ACHN (cell line): ENCODE results near the gene FANCC.
A peak's percentile ranks its signal among the peaks of the same experiment; 100 is the strongest.

Source experiments
- DNase-seq: peaks from one replicate; pipeline ENCODE4 v3.0.0-alpha.2; 2015
- in situ Hi-C: cut with HindIII; loops from 2 replicates; pipeline ENCODE4 v1.10.0; 2017; ENCODE audit warnings: low sequenced_read_pairs, low pct_ligation_motif_present, low pct_unique_long_range_greater_than_20kb

The FANCC gene

DNA sequence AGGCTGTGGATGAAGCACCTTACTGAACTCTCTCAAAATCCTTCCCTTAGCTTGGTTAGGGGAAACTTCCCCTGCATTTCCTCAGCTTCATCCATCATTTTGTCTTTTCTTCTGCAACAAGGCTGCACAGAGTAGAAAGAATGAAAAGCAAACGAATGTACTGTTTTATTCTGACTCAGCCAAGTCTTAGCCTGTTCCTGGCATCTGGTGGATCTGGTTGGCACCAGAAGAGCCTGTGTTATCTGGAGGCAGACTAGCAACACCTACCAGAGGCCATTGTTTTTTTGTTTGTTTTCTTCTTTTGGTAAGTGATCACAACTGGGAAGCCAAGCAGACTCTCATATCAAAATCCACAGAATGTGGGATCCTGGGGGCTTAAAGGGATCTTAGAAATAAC, 200.7 kb downstream of the FANCC start:
- DNase-seq, result no peak
- in situ Hi-C loops, result no loop called here

DNA sequence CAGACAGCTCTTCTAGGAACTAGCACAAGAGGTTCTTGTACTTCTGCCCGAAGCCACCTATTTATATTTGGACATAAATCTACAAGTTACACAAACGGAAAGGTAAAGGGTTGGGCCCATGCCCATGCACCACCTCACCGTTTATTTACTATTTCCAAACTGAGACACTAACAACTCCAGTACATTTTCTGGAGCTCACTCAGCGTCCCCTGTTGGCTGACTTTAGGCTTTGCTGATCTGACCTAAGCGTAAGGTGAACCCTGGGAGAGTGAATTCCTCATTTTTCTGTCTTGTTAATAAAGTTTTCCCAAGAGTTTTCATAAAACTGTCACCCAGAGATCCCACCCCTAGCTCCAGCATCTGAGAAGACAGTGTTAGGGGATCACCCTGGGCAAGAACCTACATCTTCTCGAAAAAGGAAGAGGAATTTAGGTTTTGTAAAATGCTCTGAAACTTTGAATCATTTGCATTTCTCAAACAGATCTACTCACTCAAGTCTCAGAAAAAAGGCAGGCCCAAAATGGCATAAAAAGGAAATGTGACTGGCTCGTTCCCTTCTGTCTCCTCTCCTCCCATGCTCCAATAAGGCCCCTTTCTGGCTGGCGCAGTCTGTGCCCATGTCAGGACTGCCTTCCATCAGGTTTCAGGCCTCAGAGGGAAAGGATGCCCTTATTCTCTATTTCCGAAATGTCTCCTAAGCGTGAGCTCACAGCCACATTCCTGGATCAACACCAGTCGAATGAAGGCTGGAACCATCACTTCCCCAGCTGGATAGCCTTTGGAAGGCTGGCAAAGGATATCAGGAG, 201.3 kb downstream of the FANCC start:
- in situ Hi-C loops, result no loop called here
- DNase-seq, result no peak

DNA sequence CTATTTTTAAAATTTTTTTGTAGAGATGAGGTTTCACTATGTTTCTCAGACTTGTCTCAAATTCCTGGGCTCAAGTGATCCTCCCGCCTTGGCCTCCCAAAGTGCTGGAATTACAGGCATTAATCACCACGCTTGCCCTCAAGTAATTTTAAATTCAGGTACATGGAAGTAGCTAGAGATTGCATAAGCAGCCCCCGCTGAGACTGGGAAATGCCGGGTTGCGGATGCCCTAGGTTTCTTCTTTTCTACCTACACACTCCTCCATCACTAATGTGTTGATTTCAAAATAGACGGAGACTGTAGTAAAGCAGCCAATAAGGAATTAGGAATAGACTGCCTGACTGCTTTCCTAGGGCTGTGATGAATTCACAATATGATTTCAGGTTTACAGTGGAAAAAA, 202.4 kb downstream of the FANCC start:
- in situ Hi-C loops, result no loop called here
- no peak for DNase-seq

DNA sequence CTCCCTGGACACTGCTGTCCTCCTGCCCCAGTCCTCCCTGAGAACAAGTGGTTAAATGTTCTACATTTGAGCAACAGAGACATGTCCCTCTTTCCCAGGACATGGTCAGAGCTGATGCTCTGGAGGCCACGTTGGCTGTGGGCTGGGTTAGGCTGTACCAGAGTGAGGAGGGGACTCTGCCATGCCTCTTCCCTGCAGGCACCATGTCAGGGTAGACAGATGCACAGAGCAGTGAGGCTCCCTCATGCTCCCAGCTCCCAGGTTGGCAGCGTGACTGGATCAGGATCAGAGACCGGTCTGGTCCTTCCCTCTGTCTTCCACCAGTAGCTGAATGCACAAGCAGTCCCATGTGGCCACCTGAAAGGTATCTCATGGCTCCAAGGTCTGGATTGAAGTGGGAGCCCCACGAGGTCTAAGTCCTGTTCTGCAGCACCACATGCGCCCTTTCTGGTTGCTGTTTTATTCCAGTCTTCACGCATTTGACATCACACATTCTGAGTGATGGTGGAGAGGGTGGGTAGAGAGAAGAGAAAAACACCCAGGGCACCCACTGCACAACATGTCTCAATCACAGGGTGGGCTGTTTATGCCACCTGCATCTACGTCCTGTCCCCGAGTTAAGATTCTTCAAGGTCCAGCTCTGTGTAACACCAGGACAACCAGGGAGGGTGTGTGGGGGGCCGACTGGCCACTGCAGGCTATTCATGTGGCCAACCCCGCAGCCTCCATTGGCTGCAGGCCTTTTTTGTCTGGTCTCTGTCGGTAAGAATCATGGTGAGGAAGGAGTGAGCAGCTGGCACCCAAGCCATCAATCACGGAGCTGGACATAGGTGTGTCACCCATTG, 204.9 kb downstream of the FANCC start:
- no peak for DNase-seq
- in situ Hi-C loops, result no loop called here

DNA sequence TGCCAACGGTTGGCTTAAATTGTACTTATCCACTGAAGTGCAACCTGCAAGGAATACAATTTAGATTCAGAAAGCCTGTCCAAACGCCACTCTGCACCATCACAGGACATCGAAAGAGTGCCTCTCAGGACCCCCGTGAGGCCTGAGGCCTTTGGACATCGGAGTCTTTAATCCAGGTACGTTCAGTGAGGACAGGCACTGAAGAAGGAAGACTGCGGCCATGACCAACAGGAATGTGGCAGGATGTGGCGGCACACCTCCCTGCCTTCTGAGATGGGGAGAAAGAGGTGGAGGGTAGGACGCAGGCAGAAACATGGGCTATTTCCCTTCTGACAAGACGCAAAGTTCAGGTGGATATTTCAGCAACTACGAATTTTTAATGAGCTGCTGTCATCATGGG, 205.8 kb downstream of the FANCC start:
- no peak for DNase-seq
- in situ Hi-C loops, result no loop called here

DNA sequence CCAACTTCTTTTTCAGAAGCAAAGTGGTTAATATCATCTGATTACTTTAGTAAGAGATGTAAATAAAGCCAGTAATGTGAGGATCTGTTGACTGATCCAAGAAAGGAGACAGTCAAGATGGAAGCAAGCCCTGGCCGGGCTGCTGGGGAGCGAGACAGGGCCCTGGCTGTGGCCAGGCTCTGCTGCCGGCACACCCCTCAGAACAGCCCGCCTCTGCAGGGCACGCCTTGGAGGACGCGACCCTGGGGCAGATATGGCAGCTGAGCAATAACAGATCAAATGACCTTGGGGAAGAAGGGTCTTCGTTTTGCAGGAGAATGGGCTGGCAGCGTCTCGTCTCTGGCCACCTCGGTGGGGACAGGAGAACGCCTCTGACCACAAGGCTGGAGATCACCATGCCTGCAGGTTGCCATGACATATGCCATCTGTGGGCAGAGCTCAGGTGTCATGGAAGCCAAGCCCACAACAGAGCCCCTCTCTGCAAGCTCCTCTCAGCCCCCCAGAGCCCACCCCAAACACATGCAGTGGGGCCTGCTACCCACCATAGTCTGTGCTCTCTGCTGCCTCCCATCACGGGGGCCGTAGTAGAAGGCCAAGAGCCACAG, 206.5 kb downstream of the FANCC start:
- in situ Hi-C loops, result no loop called here

DNA sequence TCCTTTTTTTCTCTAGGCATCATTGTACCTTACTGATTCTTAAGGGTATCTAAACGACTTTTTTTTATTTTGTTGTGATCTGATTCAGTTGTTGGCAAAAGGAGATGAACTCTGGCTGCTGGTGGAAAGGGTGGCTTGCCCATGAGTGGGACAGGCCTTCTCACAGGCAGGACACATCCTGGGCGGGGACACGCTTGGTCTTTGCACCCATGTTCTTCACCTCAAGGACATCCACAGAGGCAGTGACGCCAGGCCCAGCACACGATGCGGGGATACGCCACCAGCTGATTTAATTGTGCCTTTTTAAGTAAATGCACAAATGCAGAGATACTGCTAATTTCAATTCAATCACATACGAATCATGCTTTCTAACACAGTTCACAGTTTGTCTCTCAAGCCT, 208.1 kb downstream of the FANCC start:
- DNase-seq, result no peak
- in situ Hi-C loops, result no loop called here

More for the DNA sequence above, 206.5 kb downstream of the FANCC start:
- no peak for DNase-seq

DNA sequence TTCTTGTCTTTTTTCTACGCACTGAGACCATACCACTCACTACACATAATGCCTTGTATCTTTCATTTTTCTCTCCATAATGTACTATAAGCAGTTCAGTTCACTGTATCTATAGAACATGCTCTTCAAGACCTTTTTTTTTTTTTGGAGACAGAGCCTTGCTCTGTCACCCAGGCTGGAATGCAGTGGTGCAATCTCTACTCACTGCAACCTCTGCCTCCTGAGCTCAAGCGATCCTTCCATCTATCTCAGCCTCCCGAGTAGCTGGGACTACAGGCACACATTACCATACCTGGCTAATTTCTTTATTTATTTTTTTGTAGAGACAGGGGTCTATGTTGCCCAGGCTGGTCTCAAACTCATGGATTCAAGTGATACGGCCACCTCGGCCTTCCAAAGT, 208.7 kb downstream of the FANCC start:
- no peak for DNase-seq
- in situ Hi-C loops, result no loop called here

DNA sequence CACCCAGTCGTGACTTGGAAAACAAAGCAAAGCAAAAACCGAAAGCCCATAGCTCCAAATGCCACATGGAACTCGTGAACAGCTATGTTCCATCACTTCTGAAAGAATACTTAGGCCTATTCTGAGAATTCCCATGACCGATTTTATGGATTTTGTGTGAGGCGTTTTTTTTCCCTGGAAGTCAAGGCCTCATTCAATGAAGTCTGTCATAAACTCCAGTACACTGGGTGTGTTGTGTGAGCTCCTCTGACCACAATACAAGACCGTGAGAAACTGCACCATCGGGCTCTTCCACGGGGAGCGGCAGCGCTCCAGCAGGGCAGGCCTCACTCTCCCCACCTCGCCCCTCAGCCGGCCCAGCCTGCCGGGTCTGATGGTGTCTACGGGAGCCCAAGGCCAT, 209.5 kb downstream of the FANCC start:
- no peak for DNase-seq
- in situ Hi-C loops, result no loop called here

DNA sequence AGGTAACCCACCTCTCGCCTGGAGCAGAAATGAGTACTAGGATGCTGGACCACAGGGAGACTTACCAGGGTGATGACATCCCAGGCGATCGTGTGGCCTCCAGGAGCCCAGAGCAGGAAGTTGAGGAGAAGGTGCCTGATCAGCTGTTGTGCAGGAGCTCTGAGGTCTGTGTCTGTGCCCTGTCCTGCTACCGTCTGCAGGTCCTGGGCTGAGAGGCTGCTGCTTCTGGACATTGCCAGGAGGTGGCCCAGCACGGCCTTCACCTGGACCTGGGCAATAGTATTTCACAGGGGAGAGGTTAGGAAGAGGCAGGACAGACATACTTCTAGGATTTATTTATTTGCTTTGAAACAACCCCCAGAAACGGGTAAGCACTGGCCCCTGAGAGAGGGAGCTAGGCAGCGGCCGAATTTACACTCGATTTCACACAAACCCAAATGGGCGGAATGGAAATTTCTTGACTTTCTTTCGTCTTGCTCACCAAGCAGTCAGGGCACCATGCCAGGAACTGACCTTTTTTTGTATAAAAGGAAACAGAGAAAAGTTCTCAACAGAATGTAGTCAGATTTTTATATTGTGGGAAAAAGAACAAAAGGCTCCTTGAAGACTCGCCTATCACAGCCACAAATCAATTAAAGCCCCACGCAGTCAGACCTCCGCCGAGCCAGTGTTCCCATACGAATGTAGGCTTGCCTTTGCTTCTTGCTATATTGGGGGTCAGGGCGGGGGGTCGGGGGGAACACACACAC, 210.3 kb downstream of the FANCC start:
- in situ Hi-C loops, result no loop called here
- DNase-seq, result no peak

DNA sequence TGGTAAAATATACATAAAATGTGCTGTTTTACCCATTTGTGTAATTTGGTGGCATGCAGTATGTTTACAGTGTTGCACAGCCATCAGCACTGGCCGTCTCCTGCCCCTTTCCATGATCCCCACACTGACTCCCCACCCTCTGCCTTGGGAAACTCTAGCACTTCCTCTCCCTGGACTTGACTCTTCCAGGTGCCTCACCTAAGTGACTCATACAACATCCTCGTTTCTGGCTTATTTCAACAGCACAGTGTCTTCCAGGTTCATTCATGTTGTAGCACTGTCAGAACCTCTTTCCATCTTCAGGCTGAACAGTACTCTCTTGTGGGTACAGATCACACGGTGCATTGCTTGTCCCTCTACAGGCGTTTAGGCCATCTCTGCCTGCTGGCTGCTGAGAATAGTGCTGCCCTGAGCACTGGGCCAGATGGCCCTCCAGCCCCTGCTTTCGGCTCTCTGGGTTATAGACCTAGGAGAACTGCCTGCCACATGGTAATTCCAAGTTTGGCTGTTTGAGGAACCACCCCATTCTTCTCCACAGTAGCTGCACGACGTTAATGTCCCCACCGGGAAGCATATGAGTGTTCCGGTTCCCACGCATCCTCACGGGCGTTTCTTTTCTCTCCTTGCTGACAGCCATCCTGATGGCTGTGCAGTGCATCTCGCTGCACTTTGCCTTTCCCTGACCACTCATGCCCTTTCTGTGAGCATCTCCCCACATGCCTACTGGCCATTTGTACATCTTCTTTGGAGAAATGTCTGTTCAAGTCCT, 211.8 kb downstream of the FANCC start:
- DNase-seq, result no peak
- in situ Hi-C loops, result no loop called here

DNA sequence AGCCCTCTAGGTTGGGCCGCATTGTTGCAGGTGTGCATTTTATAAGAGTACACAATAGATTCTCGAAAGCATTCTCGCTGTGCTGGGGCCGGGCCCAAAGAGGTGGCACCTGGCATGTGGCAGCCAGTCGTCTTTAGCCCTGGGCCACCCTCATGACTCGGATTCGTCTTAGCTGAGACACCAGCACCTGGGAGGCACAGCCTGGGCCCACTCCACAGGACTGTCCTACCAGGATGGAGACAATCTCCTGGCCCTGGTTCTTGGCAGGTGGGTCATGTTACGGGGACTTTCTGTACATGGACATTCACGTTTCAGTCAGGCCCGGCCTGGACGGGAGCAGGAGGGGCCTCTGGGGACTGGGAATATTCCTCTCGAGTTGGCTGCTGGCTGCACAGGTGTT, 212.5 kb downstream of the FANCC start:
- DNase-seq, result no peak
- in situ Hi-C loops, result no loop called here

DNA sequence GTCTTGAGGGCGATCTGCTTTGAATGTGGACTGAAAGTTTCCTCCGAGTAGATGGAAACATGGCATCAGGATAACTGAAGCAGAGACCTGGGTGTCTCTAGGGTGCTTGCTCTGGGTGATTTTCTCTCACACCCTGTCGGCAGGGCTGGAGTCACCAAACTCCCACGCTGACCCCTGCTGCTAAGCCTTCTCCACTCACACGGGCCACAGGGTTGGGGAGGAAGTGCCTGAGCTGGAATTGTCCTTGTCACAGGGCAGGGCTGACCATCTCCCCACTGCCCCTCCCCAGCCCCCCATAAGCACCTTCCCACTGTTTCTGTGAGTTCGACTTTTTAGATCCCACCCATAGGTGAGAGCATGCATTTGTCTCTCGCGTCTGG, 212.9 kb downstream of the FANCC start:
- in situ Hi-C loops, result no loop called here
- DNase-seq, result no peak

DNA sequence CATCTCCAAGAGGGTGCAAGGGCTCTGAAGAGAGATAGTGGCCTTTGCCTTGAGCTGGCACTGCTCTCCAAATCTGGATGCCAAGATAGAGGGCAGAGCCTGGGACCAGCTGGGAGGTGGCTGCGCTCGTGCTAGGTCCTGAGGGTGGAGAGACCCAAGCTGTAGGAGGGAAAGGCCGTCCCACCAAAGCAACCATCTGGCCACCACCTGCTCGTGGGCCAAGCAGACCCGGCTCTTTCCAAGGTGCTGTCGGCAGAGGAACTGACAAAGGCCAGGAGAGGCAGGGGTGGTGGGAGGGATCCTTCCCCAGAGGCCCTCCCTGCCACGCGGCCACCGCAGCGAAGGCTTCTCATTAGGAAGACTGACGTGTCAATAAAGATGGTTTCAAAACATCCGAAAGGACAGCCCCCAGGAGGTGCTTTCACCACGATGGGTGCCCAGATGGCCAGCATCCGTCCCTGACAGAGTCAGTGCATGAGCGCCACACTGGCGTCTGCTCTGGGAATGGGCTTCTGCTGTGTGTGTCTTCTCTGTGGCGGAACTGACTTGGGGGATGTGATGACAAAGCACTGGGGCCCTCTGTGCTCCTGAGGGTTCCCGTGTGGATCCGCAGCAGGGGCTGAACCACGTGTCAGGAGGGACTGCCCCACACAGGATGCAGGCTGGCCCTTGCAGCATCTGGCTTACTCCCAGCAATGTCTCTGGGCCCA, 213.5 kb downstream of the FANCC start:
- in situ Hi-C loops, result no loop called here
- DNase-seq, result no peak

DNA sequence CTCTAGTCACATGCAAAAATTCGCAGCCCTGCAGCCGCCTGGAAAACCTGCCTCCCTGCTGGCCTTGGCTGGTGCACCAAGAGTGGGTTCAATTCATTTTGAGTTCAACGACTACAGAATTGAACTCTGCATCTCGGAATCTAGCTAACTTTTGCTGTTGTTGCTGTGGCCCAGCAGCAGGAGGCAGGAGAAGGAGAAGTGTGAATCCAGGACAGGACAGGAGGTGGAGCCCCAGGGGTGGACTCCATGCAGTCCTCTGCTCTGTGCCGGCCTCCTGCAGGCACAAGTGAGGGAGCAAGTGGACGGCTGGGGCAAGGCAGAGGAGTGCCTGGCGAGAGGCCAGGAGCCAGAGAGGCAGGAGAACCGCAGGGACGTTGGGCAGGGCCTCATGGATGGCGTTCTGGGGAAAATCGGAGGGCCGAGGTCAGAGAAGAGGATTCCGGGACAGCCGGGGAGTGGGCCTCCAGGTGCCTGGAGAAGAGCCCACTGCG, 214.2 kb downstream of the FANCC start:
- in situ Hi-C loops, result no loop called here
- peak; percentile 7 for DNase-seq

DNA sequence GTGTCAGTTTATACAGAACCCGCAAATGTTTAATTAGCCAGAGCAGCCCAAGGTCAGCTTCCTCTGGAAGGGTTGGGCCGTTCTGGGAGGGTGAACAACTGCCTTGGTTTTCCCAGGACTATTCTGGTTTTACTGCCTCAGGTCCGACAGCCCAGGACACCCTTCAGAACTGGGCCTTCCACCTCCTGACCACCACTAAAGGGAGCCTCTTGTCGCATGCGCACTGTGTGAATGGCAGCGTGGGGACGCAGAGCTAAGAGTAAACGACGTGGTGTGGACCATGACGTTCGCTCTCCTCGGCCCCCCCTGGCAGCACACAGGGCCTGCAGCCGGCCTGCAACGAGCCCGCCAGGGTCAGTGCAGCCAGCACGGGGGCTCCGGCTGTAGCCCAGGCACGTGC, 214.9 kb downstream of the FANCC start:
- in situ Hi-C loops, result no loop called here
- no peak for DNase-seq

DNA sequence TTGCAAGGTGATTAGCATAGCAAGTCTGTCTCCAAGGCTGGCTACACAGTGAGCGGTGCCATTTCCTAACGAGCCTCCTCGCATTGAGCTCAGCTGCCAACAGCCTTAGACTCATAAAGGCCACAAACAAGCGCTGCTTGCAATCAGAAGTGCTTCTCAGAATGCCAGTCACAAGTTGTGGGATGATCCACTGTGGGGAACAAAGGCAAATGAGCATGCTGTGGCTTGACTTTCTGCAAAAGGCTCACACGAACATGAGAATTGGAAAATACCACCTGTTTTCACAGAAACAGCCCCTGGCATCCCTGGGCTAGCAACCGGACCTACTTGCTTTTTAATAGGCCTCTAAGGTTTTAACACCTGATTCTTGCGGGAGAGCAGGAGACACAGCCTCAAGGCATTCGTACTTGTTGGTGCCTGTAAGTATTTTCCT, 215.5 kb downstream of the FANCC start:
- in situ Hi-C loops, result no loop called here
- DNase-seq, result no peak
